Ectodermal cell (in vitro differentiated cells): Measurements from ENCODE around the gene RBFOX1.

Experiments
- H3K27ac ChIP-seq: 2 replicates; pipeline ENCODE4 v1.7.0; 2013; ENCODE audit warnings: mild to moderate bottlenecking, low read depth, low read length; ENCODE audit not compliant: insufficient read depth, poor library complexity, severe bottlenecking
- H3K27me3 ChIP-seq: 2 replicates; pipeline ENCODE4 v1.7.0; 2013; ENCODE audit warnings: mild to moderate bottlenecking, low read length; ENCODE audit not compliant: insufficient read depth, control insufficient read depth, poor library complexity, severe bottlenecking
- H3K36me3 ChIP-seq: one replicate; pipeline ENCODE4 v1.7.0; 2013; ENCODE audit warnings: low read length; ENCODE audit not compliant: control insufficient read depth, insufficient read depth
- H3K4me1 ChIP-seq: one replicate; pipeline ENCODE4 v1.7.0; 2013; ENCODE audit warnings: low read length; ENCODE audit not compliant: control insufficient read depth, insufficient read depth
- H3K4me3 ChIP-seq: 2 replicates; pipeline ENCODE4 v1.7.0; 2013; ENCODE audit warnings: low read depth, low read length, control low read depth; ENCODE audit not compliant: insufficient read depth
- H3K9me3 ChIP-seq: 2 replicates; pipeline ENCODE4 v1.7.0; 2013; ENCODE audit warnings: mild to moderate bottlenecking, low read length, moderate library complexity; ENCODE audit not compliant: control insufficient read depth
- WGBS, 2 experiments: methylation state at CpG; one replicate each; pipeline ENCODE4 v1.1.7; 2013; ENCODE audit warnings: missing lambda C conversion rate in 2 of 2; 5-methylcytosine and 5-hydroxymethylcytosine counted together

RBFOX1 gene

GRCh38 chr16:7561908-7562405 is 229.3 kb downstream of the RBFOX1 start:
- 92% methylated on average over 5 of the region's 5 CpGs for WGBS, 2 experiments
- Histone ChIP-seq H3K4me1 (no peaks in the 10 kb centered on the region), H3K27ac (no peak overlapping the region), H3K9me3 (no peaks in the 10 kb centered on the region), H3K36me3 (no peaks in the 10 kb centered on the region), H3K27me3 (no peaks in the 10 kb centered on the region), H3K4me3 (no peak overlapping the region)

DNA sequence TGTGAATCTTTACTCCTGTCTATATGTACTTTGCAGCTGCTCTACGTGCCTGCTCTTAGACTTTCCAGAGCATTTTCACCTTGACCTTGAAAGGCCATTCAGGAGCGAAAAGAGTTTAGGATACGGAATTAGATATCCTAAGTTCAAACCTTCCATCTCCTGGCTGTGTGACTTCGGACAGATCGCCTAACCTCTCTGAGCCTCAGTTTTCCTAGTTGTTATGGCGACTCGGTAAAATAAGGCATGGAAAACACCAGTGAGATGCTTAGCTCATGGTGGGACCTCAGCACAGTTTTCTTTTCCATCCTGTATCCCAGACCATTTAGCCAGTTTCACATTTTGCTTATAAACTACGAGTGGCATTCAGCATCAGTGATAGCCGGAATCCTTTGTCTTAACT is 233.7 kb downstream of the RBFOX1 start:
- 83 to 85% methylated on average over 9 of the region's 9 CpGs for WGBS, 2 experiments
- no peak overlapping the region for H3K27ac ChIP-seq

DNA sequence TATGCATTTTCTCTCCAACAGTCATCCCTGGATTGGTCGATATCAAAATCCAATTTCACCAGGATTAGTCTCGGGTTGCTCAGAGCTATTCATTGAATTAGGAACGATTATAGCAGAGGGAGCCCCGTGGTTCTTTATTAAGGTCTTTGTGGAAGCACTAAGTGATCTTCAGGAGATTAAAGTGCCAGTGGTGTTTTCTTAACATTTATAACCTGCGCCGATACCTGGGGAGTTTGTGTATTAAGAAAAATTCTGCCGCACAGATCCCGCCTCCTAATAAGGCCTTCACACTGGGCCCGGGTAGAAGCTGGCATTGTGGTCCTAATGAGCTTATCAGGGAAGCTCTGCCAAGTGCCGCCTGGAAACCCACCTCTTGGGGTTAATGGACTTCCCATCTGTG is 238.7 kb downstream of the RBFOX1 start:
- no peaks in the 10 kb centered on the region for H3K27me3 ChIP-seq
- no peaks in the 10 kb centered on the region for H3K9me3 ChIP-seq
- WGBS, 2 experiments = 90 to 91% methylated on average over 10 of the region's 10 CpGs
- no peaks in the 10 kb centered on the region for H3K36me3 ChIP-seq
- H3K4me3 ChIP-seq = no peak overlapping the region
- no peak overlapping the region for H3K27ac ChIP-seq
- no peaks in the 10 kb centered on the region for H3K4me1 ChIP-seq

More for the DNA sequence above, 233.7 kb downstream of the RBFOX1 start:
- no peaks in the 10 kb centered on the region for H3K36me3 ChIP-seq
- H3K4me3 ChIP-seq = no peak overlapping the region
- no peaks in the 10 kb centered on the region for H3K4me1 ChIP-seq
- no peaks in the 10 kb centered on the region for H3K9me3 ChIP-seq
- H3K27me3 ChIP-seq = no peaks in the 10 kb centered on the region

GRCh38 chr16:7577588-7577987 is 244.9 kb downstream of the RBFOX1 start:
- Histone ChIP-seq H3K4me3 (no peak overlapping the region), H3K27ac (no peak overlapping the region), H3K4me1 (no peaks in the 10 kb centered on the region), H3K27me3 (no peaks in the 10 kb centered on the region), H3K36me3 (no peaks in the 10 kb centered on the region), H3K9me3 (no peaks in the 10 kb centered on the region)
- 88 to 96% methylated on average over 2 of the region's 2 CpGs for WGBS, 2 experiments

GRCh38 chr16:7579454-7579853 is 246.8 kb downstream of the RBFOX1 start:
- 94% methylated on average over 8 of the region's 8 CpGs for WGBS, 2 experiments
- no peak overlapping the region for H3K4me3 ChIP-seq
- H3K36me3 ChIP-seq = no peaks in the 10 kb centered on the region
- no peaks in the 10 kb centered on the region for H3K9me3 ChIP-seq
- H3K27ac ChIP-seq = no peak overlapping the region
- H3K27me3 ChIP-seq = no peaks in the 10 kb centered on the region
- H3K4me1 ChIP-seq = no peaks in the 10 kb centered on the region

- H3K27me3 ChIP-seq = no peaks in the 10 kb centered on the region
- H3K4me3 ChIP-seq = no peak overlapping the region
- no peaks in the 10 kb centered on the region for H3K36me3 ChIP-seq
- H3K4me1 ChIP-seq = no peaks in the 10 kb centered on the region
- no peaks in the 10 kb centered on the region for H3K9me3 ChIP-seq
- H3K27ac ChIP-seq = no peak overlapping the region
- 92 to 96% methylated on average over 6 of the region's 6 CpGs for WGBS, 2 experiments
Observed at GRCh38 chr16:7581175-7581574, 248.5 kb downstream of the RBFOX1 start.

DNA sequence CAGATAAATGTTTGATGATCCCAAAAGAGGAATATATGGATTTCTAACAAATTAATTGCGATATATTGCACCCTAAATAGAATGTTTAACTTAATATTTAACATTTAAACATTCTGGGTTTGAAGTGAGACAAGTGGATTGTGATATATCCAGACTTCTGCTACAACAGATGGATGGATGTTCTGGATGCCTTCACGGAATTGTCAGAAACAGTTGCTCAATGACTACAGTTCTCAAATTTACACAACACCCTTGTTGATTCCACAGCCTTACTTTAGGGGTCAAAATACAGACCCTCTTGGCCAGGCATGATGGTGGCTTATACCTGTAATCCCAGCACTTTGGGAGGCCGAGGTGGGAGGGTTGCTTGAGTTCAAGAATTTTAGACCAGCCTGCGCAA is 250.8 kb downstream of the RBFOX1 start:
- Histone ChIP-seq H3K27ac (no peak overlapping the region), H3K4me1 (no peaks in the 10 kb centered on the region), H3K4me3 (no peak overlapping the region), H3K27me3 (no peaks in the 10 kb centered on the region), H3K36me3 (no peaks in the 10 kb centered on the region), H3K9me3 (no peaks in the 10 kb centered on the region)
- 89 to 94% methylated on average over 3 to 4 of the region's 4 CpGs for WGBS, 2 experiments

DNA sequence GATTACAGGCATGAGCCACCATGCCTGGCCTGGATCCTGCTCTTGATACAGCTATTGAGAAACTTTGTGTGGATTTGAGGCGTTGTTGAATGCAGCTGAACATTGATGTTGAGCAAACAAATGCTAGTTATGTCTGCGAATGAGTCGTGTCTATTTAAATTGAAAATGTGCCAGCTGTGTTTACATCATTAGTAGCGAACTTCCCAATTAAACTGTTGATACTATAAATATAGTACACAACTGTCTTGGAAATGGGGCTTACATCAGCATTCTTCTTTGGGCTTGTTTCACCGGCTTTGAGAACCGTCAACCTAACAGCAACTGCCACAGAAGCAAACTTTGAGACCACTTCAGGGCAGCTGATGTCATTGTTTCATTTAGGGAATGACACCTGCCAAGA is 251.9 kb downstream of the RBFOX1 start:
- Histone ChIP-seq H3K4me1 (peaks cover 4% of the 10 kb centered on the region), H3K36me3 (no peaks in the 10 kb centered on the region), H3K9me3 (no peaks in the 10 kb centered on the region), H3K27me3 (no peaks in the 10 kb centered on the region), H3K4me3 (no peak overlapping the region), H3K27ac (no peak overlapping the region)
- 93 to 97% methylated on average over 5 to 6 of the region's 6 CpGs for WGBS, 2 experiments

- H3K36me3 ChIP-seq = no peaks in the 10 kb centered on the region
- WGBS, 2 experiments = 62 to 76% methylated on average over 4 of the region's 4 CpGs
- H3K4me1 ChIP-seq = peaks cover 4% of the 10 kb centered on the region
- no peaks in the 10 kb centered on the region for H3K27me3 ChIP-seq
- H3K27ac ChIP-seq = no peak overlapping the region
- no peak overlapping the region for H3K4me3 ChIP-seq
- H3K9me3 ChIP-seq = no peaks in the 10 kb centered on the region
Observed at GRCh38 chr16:7585705-7586104, 253.1 kb downstream of the RBFOX1 start.

GRCh38 chr16:7590934-7591333 is 258.3 kb downstream of the RBFOX1 start:
- H3K4me3 ChIP-seq = no peak overlapping the region
- no peaks in the 10 kb centered on the region for H3K36me3 ChIP-seq
- H3K27ac ChIP-seq = no peak overlapping the region
- peaks cover 4% of the 10 kb centered on the region for H3K4me1 ChIP-seq
- 89 to 93% methylated on average over 4 of the region's 4 CpGs for whole genome bisulfite sequencing, 2 experiments
- no peaks in the 10 kb centered on the region for H3K9me3 ChIP-seq
- no peaks in the 10 kb centered on the region for H3K27me3 ChIP-seq

- Histone ChIP-seq H3K9me3 (no peaks in the 10 kb centered on the region), H3K4me3 (no peak overlapping the region), H3K27ac (no peak overlapping the region), H3K36me3 (no peaks in the 10 kb centered on the region), H3K27me3 (no peaks in the 10 kb centered on the region), H3K4me1 (no peaks in the 10 kb centered on the region)
- WGBS, 2 experiments = 93 to 97% methylated on average over 7 of the region's 11 CpGs
Observed at GRCh38 chr16:7596308-7596707, 263.7 kb downstream of the RBFOX1 start.
